GM12878 (cell line): Measurements from ENCODE around the gene CSK. TPM values are rescaled to one million over a fixed set of nuclear protein-coding genes. Genes with fewer than 3 reads are reported as not detected.
A peak's percentile ranks its signal among the peaks of the same experiment; 100 is the strongest.

Experiments
- BMI1 ChIP-seq: fragments of 450-650 bp; IDR thresholded peaks from 2 replicates; pipeline ENCODE4 v1.6.1; 2016; ENCODE audit warnings: mild to moderate bottlenecking, moderate library complexity, borderline replicate concordance
- EP300 ChIP-seq, 2 experiments: fragments of 150-350 bp in 1 of 2; IDR thresholded peaks; 2 replicates each; pipeline ENCODE4 v1.6.1; 2011 to 2012; ENCODE audit warnings: low read depth in 2 of 2, low read length in 2 of 2, borderline replicate concordance in 1 of 2, improper control_type of control experiment in 1 of 2, inconsistent platforms in 1 of 2; ENCODE audit not compliant: control insufficient read depth in 1 of 2
- HSF1 ChIP-seq: fragments of 150-350 bp; IDR thresholded peaks from 2 replicates; pipeline ENCODE4 v1.6.1; 2014; ENCODE audit warnings: mild to moderate bottlenecking, low read depth, low read length
- IKZF2 ChIP-seq, 2 experiments: fragments of 450-650 bp; IDR thresholded peaks; 2 replicates each; pipeline ENCODE4 v1.6.1; 2017; ENCODE audit warnings: mild to moderate bottlenecking in 2 of 2, moderate library complexity in 2 of 2
- SMAD5 ChIP-seq: IDR thresholded peaks from 2 replicates; pipeline ENCODE4 v1.6.1; 2016; ENCODE audit warnings: antibody characterized with exemption, low read depth
- YY1 ChIP-seq: IDR thresholded peaks from 2 replicates; pipeline ENCODE4 v1.6.1; 2011; ENCODE audit warnings: low read depth, mild to moderate bottlenecking, low read length
- ZBED1 ChIP-seq: IDR thresholded peaks from 2 replicates; pipeline ENCODE4 v1.6.1; 2016; ENCODE audit warnings: borderline replicate concordance
- ZNF622 ChIP-seq: fragments of 450-650 bp; IDR thresholded peaks from 2 replicates; pipeline ENCODE4 v1.6.1; 2017; ENCODE audit warnings: mild to moderate bottlenecking, inconsistent platforms
- polyA plus RNA-seq, 11 experiments: library from polyadenylated mRNA; depleted of rRNA in 4 of 11; unstranded in 6 of 11; stranded (reverse) in 5 of 11; fragments of >200 nt; fragmentation: Nextera tagmentation in 4 of 11; fragmentation: Illumina TruSeq in 1 of 11; extraction: Ambion mirVana in 4 of 11; extraction: Trizol in 1 of 11; gene quantifications; 1 replicate in 1 of 11; 2 replicates in 10 of 11; pipeline versions ENCODE4 v1.2.1 to v1.2.3, GENCODE V29; 2011 to 2016; ENCODE audit warnings: inconsistent platforms in 2 of 11, missing spikeins in 2 of 11, low read depth in 1 of 11
- total RNA-seq, 4 experiments: library from RNA; depleted of rRNA in 3 of 4; stranded (reverse); fragments of >200 nt in 3 of 4; fragmentation: Illumina TruSeq in 1 of 4; extraction: Trizol in 1 of 4; gene quantifications; 2 replicates each; pipeline versions ENCODE4 v1.2.1 to v1.2.3, GENCODE V29; 2013 to 2021
- TF ChIP-seq, protein P1 (sequence below): fragments of 450-650 bp; IDR thresholded peaks from 2 replicates; pipeline ENCODE4 v1.6.1; 2016; ENCODE audit warnings: mild to moderate bottlenecking

The CSK gene
- total and polyA plus RNA-seq, 10 of the 15 experiments (the other 5 are each of a cell fraction or from before 2014, with no cell fraction given), result 3.4 to 327 (median 75.8) TPM

DNA sequence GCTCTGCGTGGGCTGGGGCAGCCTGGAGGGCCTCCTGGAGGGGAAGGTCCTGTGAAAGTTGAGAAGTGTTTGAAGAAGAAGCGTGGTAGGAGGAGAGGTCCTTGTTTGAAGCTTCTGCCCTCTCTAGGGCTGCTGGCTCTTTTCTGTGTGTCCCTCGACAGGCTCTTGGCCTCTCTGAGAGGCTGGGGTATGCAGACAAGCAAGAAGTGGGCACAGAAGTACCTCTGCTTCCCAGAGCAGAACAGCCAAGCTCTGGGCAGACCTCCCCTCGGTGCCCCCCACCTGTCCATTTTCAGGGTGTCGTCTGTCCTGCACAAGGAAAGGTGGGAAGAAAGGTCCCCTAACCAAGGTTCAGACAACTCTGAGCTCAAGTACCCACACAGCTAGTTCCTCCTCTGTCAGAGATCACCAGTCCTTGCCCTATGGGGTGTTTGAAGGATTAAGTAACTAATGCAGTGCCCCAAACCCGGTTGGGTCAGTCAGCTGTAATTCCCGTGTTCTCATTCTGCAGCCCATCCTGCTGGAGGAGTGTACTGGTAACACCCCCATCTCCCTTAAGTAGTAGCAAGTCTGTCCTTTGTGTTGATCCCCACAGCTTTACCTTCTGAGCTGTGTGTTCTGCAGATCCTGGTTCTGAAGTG lies 6.3 kb downstream of the CSK start (continued):
- 0 out of 2 replicates have a peak, but pooled peaks have one; percentile 32 for TF ChIP-seq HSF1
- TF ChIP-seq SMAD5, result 0 out of 2 replicates have a peak, but pooled peaks have one; percentile 7
- TF ChIP-seq YY1, result 0 out of 2 replicates have a peak, but pooled peaks have one; percentile 34
- TF ChIP-seq ZNF622, result no peak
- TF ChIP-seq BMI1, result peak; percentile 15; the same call in 1 of the 2 replicates
- no peak for TF ChIP-seq ZBED1
- no peak for TF ChIP-seq IKZF2 (IDR thresholded peaks at IDR 0.05)
- no peak for TF ChIP-seq EP300 (IDR thresholded peaks at IDR 0.05; ENCODE audit: borderline replicate concordance in 1 of 2, control insufficient read depth in 1 of 2, low read depth in 2 of 2, low read length in 2 of 2)
- TF ChIP-seq, protein P1, sequence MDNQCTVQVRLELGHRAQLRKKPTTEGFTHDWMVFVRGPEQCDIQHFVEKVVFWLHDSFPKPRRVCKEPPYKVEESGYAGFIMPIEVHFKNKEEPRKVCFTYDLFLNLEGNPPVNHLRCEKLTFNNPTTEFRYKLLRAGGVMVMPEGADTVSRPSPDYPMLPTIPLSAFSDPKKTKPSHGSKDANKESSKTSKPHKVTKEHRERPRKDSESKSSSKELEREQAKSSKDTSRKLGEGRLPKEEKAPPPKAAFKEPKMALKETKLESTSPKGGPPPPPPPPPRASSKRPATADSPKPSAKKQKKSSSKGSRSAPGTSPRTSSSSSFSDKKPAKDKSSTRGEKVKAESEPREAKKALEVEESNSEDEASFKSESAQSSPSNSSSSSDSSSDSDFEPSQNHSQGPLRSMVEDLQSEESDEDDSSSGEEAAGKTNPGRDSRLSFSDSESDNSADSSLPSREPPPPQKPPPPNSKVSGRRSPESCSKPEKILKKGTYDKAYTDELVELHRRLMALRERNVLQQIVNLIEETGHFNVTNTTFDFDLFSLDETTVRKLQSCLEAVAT, result peak; percentile 85; the same call in 1 of the 2 replicates
